ENCODE data around the gene DNAH1. TPM values are rescaled to one million over a fixed set of nuclear protein-coding genes. Genes with fewer than 3 reads are reported as not detected.

DNAH1 gene
- total and polyA plus RNA-seq, 2 experiments from 2014 or later, result 4.0 to 4.2 TPM

- 93% methylated on average over 23 of the region's 25 CpGs for WGBS (ENCODE audit: low lambda C conversion rate, missing lambda C conversion rate)
- Histone ChIP-seq H3K36me3 (replicated peaks; ENCODE audit: insufficient read depth, low read depth) (no peaks in the 10 kb centered on the region), H4K20me1 (ENCODE audit: insufficient read depth, poor library complexity, severe bottlenecking) (no peaks in the 10 kb centered on the region), H2AFZ (no peak overlapping the region), H3K27me3 (no peaks in the 10 kb centered on the region), H3K79me2 (no peaks in the 10 kb centered on the region), H3K4me3 (no peak overlapping the region), H3K9me2 (replicated peaks; ENCODE audit: insufficient read depth) (no peaks in the 10 kb centered on the region), H3K9me3 (ENCODE audit: low read depth) (no peaks in the 10 kb centered on the region), H3K27ac (no peak overlapping the region), H3K4me2 (no peak overlapping the region), H3K4me1 (ENCODE audit: insufficient read depth) (no peaks in the 10 kb centered on the region)
- TF ChIP-seq EZH2phosphoT487 (IDR thresholded peaks at IDR 0.05; ENCODE audit: low read depth, severe bottlenecking, unreplicated experiment), result no peak
- no peak for TF ChIP-seq CTCF (IDR thresholded peaks at IDR 0.05; ENCODE audit: poor library complexity)
- no peak for TF ChIP-seq EZH2 (IDR thresholded peaks at IDR 0.05; ENCODE audit: borderline replicate concordance)
- no peak for DNase-seq (ENCODE audit: low spot score)
Observed at GRCh38 chr3:52396011-52396906, 80.1 kb downstream of the DNAH1 start.

DNA sequence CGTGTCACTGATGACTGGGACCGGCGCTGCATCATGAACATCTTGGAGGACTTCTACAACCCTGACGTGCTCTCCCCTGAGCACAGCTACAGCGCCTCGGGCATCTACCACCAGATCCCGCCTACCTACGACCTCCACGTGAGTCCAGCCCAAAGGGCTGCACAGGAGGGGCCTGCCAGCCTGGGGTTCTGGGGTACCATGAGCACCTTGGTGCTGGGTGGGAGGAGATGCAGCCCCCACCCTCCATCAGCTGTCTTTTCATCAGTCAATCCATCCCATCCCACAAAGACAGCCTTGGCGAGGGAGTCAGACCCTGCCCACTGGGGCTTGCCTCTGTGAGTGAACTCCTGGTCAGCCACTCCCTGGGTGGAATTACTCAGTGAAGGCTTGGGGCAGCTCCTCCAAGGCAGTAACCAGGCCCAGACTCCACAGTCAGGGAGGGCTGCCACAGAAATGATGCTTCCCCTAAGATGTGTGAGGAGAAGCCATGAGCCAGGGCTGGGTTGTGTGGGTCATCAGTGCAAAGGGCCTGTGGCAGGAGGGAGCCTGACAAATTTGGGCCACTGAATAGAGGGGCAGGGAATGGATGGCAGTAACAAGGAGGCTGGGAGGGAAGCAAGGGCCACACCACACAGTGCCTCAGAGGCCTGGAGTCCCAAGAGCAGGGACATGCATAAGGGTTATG lies 80.9 kb downstream of the DNAH1 start:
- no peaks in the 10 kb centered on the region for H3K79me2 ChIP-seq
- H3K4me1 ChIP-seq (ENCODE audit: insufficient read depth), result no peaks in the 10 kb centered on the region
- no peak overlapping the region for H3K27ac ChIP-seq
- no peaks in the 10 kb centered on the region for H3K9me3 ChIP-seq (ENCODE audit: low read depth)
- no peak overlapping the region for H2AFZ ChIP-seq
- no peaks in the 10 kb centered on the region for H3K27me3 ChIP-seq
- H3K36me3 ChIP-seq (replicated peaks; ENCODE audit: insufficient read depth, low read depth), result no peaks in the 10 kb centered on the region
- DNase-seq (ENCODE audit: low spot score), result no peak
- H3K9me2 ChIP-seq (replicated peaks; ENCODE audit: insufficient read depth), result no peaks in the 10 kb centered on the region
- TF ChIP-seq EZH2phosphoT487 (IDR thresholded peaks at IDR 0.05; ENCODE audit: low read depth, severe bottlenecking, unreplicated experiment), result no peak
- TF ChIP-seq EZH2 (IDR thresholded peaks at IDR 0.05; ENCODE audit: borderline replicate concordance), result no peak
- no peak for TF ChIP-seq CTCF (IDR thresholded peaks at IDR 0.05; ENCODE audit: poor library complexity)
- no peak overlapping the region for H3K4me3 ChIP-seq
- H4K20me1 ChIP-seq (ENCODE audit: insufficient read depth, poor library complexity, severe bottlenecking), result no peaks in the 10 kb centered on the region
- H3K4me2 ChIP-seq, result no peak overlapping the region
- 87% methylated on average over 9 of the region's 10 CpGs for WGBS (ENCODE audit: low lambda C conversion rate, missing lambda C conversion rate)

- 89% methylated on average over 13 of the region's 13 CpGs for WGBS (ENCODE audit: low lambda C conversion rate, missing lambda C conversion rate)
- H3K27me3 ChIP-seq, result no peaks in the 10 kb centered on the region
- no peaks in the 10 kb centered on the region for H3K36me3 ChIP-seq (replicated peaks; ENCODE audit: insufficient read depth, low read depth)
- H3K4me3 ChIP-seq, result no peak overlapping the region
- TF ChIP-seq EZH2phosphoT487 (IDR thresholded peaks at IDR 0.05; ENCODE audit: low read depth, severe bottlenecking, unreplicated experiment) (no peak), EZH2 (IDR thresholded peaks at IDR 0.05; ENCODE audit: borderline replicate concordance) (no peak), CTCF (IDR thresholded peaks at IDR 0.05; ENCODE audit: poor library complexity) (no peak)
- H2AFZ ChIP-seq, result no peak overlapping the region
- no peak for DNase-seq (ENCODE audit: low spot score)
- H3K27ac ChIP-seq, result no peak overlapping the region
- no peaks in the 10 kb centered on the region for H4K20me1 ChIP-seq (ENCODE audit: insufficient read depth, poor library complexity, severe bottlenecking)
- no peaks in the 10 kb centered on the region for H3K9me2 ChIP-seq (replicated peaks; ENCODE audit: insufficient read depth)
- H3K4me2 ChIP-seq, result no peak overlapping the region
- no peaks in the 10 kb centered on the region for H3K9me3 ChIP-seq (ENCODE audit: low read depth)
- H3K79me2 ChIP-seq, result no peaks in the 10 kb centered on the region
- no peaks in the 10 kb centered on the region for H3K4me1 ChIP-seq (ENCODE audit: insufficient read depth)
Observed at GRCh38 chr3:52397676-52398399, 81.7 kb downstream of the DNAH1 start.

Data from hepatocyte (in vitro differentiated cells).